ENCODE measurements around the gene CREB3. TPM values are rescaled to one million over a fixed set of nuclear protein-coding genes. Genes with fewer than 3 reads are reported as not detected.

The CREB3 gene
- total RNA-seq, 2 experiments from 2014 or later, result 13.7 to 13.8 TPM

- H3K36me3 Mint-ChIP-seq (ENCODE audit: low read depth), result no peaks in the 10 kb centered on the region
- H3K9me3 Mint-ChIP-seq, result no peaks in the 10 kb centered on the region
- no peak for DNase-seq
- H3K4me1 Mint-ChIP-seq (ENCODE audit: low read depth), result peaks cover 18% of the 10 kb centered on the region
- intact Hi-C loops (cut with micrococcal nuclease), result loop anchor here (2.0 kb wide), 1 partner anchor 25 kb away; the partner anchor contains the start of gene ARHGEF39
- CTCF ChIA-PET, result interaction anchor here (1.0 to 8.4 kb wide), 6 partner anchors 10 to 66 kb away, joined by 3 to 86 read pairs (median 4); partner anchors contain the start of genes ARHGEF39, CA9, CREB3 and TLN1
- H3K27ac Mint-ChIP-seq, result no peak overlapping the region
- H3K4me3 Mint-ChIP-seq, result peak overlapping the region; percentile 78
- H3K27me3 Mint-ChIP-seq (ENCODE audit: low read depth), result no peaks in the 10 kb centered on the region
Measured at GRCh38 chr9:35690294-35690613, 42.2 kb upstream of the CREB3 start.

DNA sequence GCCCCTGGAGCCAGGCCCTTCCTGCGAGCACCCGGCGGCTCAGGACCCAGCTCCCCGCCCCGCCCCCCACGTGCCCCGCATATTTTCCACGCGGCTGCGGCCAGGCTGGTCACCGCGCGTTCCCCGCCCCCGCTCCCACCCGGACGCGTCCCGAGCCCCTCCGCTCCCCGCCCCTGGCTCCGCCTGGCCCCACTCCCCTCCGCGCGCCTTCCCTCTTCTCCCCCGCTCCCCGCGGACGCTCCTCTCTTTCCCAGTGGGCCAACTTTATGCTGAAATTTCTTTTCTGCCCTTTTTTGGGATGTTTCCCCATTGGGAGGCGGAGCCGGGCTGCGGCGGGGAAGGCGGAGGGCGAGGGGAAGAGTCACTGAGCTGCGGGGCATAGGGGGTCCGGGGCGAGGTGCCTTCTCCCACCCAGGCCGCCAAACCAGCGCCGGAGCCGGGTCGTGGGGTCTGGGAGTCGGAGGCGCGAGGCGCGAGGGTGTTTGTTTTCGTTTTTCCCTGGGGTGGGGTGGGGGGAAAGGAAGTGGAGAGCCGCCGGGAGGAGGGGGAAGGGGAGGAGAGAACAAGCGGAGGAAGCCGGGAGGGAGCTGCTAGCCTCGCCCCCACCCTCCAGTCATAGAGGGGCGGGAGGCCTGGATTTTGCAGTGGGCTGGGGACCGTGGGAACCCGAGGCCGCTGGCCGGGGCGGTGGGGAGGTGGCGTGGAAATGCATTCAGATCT, 41.7 kb upstream of the CREB3 start:
- Mint-ChIP-seq H3K4me3 (peak overlapping the region; percentile 78), H3K36me3 (ENCODE audit: low read depth) (no peaks in the 10 kb centered on the region), H3K27ac (no peak overlapping the region), H3K4me1 (ENCODE audit: low read depth) (peaks cover 18% of the 10 kb centered on the region), H3K9me3 (no peaks in the 10 kb centered on the region), H3K27me3 (ENCODE audit: low read depth) (no peaks in the 10 kb centered on the region)
- intact Hi-C loops (cut with micrococcal nuclease), result loop anchor here (2.0 kb wide), 1 partner anchor 26 kb away; the partner anchor contains the start of gene ARHGEF39
- CTCF ChIA-PET, result interaction anchor here (0.5 to 8.4 kb wide), 7 partner anchors 10 to 70 kb away, joined by 3 to 86 read pairs (median 3); partner anchors contain the start of genes ARHGEF39, CA9, CREB3 and TLN1
- peak; percentile 43 for DNase-seq

- intact Hi-C loops (cut with micrococcal nuclease), result loop anchor here (2.0 kb wide), 1 partner anchor 26 kb away; the partner anchor contains the start of gene ARHGEF39
- Mint-ChIP-seq H3K9me3 (no peaks in the 10 kb centered on the region), H3K36me3 (ENCODE audit: low read depth) (peaks cover 1% of the 10 kb centered on the region), H3K4me1 (ENCODE audit: low read depth) (peaks cover 18% of the 10 kb centered on the region), H3K4me3 (peak overlapping the region; percentile 78), H3K27me3 (ENCODE audit: low read depth) (no peaks in the 10 kb centered on the region), H3K27ac (no peak overlapping the region)
- CTCF ChIA-PET, result interaction anchor here (0.8 to 8.4 kb wide), 5 partner anchors 9 to 75 kb away, joined by 3 to 86 read pairs (median 4); partner anchors contain the start of gene CA9
- DNase-seq, result no peak
Measured at GRCh38 chr9:35691334-35691650, 41.2 kb upstream of the CREB3 start.

DNA sequence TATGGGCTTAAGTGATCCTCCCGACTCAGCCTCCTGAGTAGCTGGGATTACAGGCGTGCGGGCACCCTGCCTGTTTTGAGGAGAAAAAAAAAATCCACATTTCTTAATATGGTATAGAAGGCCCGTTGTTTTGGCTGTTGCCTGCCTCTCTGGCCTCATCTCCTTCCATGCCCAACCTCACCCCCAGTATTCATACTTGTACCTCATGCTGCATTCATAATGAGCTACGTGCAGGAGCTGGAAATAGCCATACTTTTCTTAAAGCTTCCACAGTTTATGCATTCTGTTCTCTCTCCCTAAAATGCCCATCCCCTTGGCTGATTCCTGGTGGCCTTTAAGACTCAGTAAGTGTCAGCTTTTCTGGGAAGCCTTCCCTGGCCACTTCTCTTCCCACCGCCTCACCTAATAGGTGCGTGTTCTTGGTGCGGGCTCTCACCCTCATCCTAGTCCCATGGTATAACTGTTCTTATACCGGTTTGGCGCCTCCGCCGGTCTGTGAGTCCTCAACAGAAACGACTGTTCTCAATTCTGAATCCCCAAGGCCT, 40.6 kb upstream of the CREB3 start:
- CTCF ChIA-PET, result interaction anchor here (0.7 to 8.4 kb wide), 5 partner anchors 9 to 75 kb away, joined by 3 to 86 read pairs (median 3); partner anchors contain the start of genes CA9, CREB3 and TLN1
- no peaks in the 10 kb centered on the region for H3K9me3 Mint-ChIP-seq

GRCh38 chr9:35695943-35696401, 36.5 kb upstream of the CREB3 start:
- H3K9me3 Mint-ChIP-seq, result no peaks in the 10 kb centered on the region
- CTCF ChIA-PET, result interaction anchor here (0.5 to 8.4 kb wide), 34 partner anchors 8 to 698 kb away, joined by 3 to 86 read pairs (median 6); partner anchors contain the start of genes ARHGEF39, CA9, CCDC107 and CREB3
- no peak overlapping the region for H3K27ac Mint-ChIP-seq
- intact Hi-C loops (cut with micrococcal nuclease), result loop anchor here (1.0 kb wide), 1 partner anchor 50 kb away; no protein-coding TSS in a partner anchor
- peaks cover 5% of the 10 kb centered on the region for H3K4me1 Mint-ChIP-seq (ENCODE audit: low read depth)
- no peak overlapping the region for H3K4me3 Mint-ChIP-seq
- no peak for DNase-seq
- H3K27me3 Mint-ChIP-seq (ENCODE audit: low read depth), result no peaks in the 10 kb centered on the region
- peaks cover 10% of the 10 kb centered on the region for H3K36me3 Mint-ChIP-seq (ENCODE audit: low read depth)

More for the DNA sequence above, 40.6 kb upstream of the CREB3 start:
- H3K27me3 Mint-ChIP-seq (ENCODE audit: low read depth), result no peaks in the 10 kb centered on the region
- no peak for DNase-seq
- intact Hi-C loops (cut with micrococcal nuclease), result loop anchor here (2.0 kb wide), 1 partner anchor 27 kb away; the partner anchor contains the start of gene ARHGEF39
- H3K36me3 Mint-ChIP-seq (ENCODE audit: low read depth), result peaks cover 6% of the 10 kb centered on the region
- peak overlapping the region; percentile 33 for H3K4me3 Mint-ChIP-seq
- H3K4me1 Mint-ChIP-seq (ENCODE audit: low read depth), result peaks cover 19% of the 10 kb centered on the region
- no peak overlapping the region for H3K27ac Mint-ChIP-seq

DNA sequence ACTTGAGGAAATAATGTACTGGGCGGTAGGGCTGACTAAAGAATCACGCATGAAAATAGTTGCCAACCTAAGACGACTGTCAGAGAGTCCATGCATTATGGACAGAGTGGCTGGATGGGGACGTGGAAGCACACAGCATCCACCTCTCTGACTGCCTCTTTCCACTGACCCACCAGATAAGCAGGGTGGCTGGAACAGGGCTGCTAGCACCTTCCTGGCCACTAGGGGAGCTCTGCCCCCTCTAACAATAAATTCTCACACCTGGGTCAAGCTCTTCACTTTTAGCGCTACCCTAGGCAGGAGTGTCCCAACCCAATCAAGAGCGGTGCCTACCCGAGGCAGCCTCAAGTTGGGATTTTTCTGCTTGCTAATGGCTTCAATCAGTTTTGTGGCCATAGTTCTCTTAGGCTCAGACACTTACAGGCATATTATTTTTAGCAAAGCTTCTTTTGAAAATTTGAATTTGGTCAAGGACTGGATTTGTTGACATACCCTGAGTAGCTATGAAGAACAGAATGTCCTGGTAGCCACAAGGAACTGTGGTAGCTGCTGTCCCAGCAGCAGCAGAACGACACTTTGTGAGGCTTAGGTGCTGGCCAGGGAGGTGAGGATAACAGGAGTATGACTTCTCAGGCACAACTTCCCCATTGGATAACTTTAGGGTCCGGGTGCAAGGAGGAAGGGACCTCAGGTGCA, 35.8 kb upstream of the CREB3 start:
- Mint-ChIP-seq H3K27ac (peak overlapping the region; percentile 51), H3K4me3 (no peak overlapping the region), H3K27me3 (ENCODE audit: low read depth) (no peaks in the 10 kb centered on the region), H3K36me3 (ENCODE audit: low read depth) (peaks cover 10% of the 10 kb centered on the region), H3K4me1 (ENCODE audit: low read depth) (peaks cover 1% of the 10 kb centered on the region), H3K9me3 (no peaks in the 10 kb centered on the region)
- peak; percentile 70 for DNase-seq
- intact Hi-C loops (cut with micrococcal nuclease), result loop anchor here (1.0 kb wide), 1 partner anchor 50 kb away; no protein-coding TSS in a partner anchor
- CTCF ChIA-PET, result interaction anchor here (0.6 to 8.4 kb wide), 39 partner anchors 8 to 342 kb away, joined by 3 to 86 read pairs (median 5); partner anchors contain the start of genes ARHGEF39, CA9, CCDC107 and CREB3

DNA sequence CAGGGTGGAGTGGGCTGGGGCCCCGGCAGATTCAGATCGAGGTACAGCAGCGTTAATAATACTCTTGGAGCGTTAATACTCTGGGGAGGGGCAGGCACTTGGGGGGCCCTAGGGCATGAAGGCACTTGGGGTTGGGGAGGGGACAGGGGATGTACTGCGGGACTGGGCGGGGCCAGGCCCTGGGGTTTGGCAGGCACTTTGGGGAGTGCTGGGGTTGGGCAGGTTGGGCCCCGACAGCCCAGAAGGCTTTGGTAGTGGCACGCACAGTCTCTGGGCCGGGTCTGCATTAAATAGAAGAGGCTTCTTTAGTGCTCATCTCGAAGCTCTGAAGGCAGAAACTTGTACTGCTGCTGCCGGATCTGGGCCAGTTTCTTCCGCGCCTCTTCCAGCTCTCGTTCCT, 35.0 kb upstream of the CREB3 start:
- Mint-ChIP-seq H3K36me3 (ENCODE audit: low read depth) (peaks cover 10% of the 10 kb centered on the region), H3K27ac (no peak overlapping the region), H3K9me3 (no peaks in the 10 kb centered on the region), H3K4me3 (no peak overlapping the region), H3K4me1 (ENCODE audit: low read depth) (peaks cover 1% of the 10 kb centered on the region), H3K27me3 (ENCODE audit: low read depth) (no peaks in the 10 kb centered on the region)
- intact Hi-C loops (cut with micrococcal nuclease), result no loop called here
- CTCF ChIA-PET, result interaction anchor here (1.2 to 8.4 kb wide), 18 partner anchors 8 to 211 kb away, joined by 3 to 86 read pairs (median 17); partner anchors contain the start of genes ARHGEF39, CA9, CCDC107 and CREB3
- DNase-seq, result no peak

GRCh38 chr9:35698231-35698630, 34.2 kb upstream of the CREB3 start:
- peaks cover 16% of the 10 kb centered on the region for H3K36me3 Mint-ChIP-seq (ENCODE audit: low read depth)
- intact Hi-C loops (cut with micrococcal nuclease), result no loop called here
- H3K4me1 Mint-ChIP-seq (ENCODE audit: low read depth), result peaks cover 1% of the 10 kb centered on the region
- H3K9me3 Mint-ChIP-seq, result no peaks in the 10 kb centered on the region
- CTCF ChIA-PET, result interaction anchor here (3.6 to 8.4 kb wide), 4 partner anchors 23 to 33 kb away, joined by 13 to 86 read pairs (median 55); partner anchors contain the start of genes ARHGEF39, CA9, CREB3 and TLN1
- no peak overlapping the region for H3K27ac Mint-ChIP-seq
- H3K27me3 Mint-ChIP-seq (ENCODE audit: low read depth), result no peaks in the 10 kb centered on the region
- no peak for DNase-seq
- no peak overlapping the region for H3K4me3 Mint-ChIP-seq

- no peaks in the 10 kb centered on the region for H3K27me3 Mint-ChIP-seq (ENCODE audit: low read depth)
Measured at GRCh38 chr9:35700031-35700430, 32.4 kb upstream of the CREB3 start.

GRCh38 chr9:35700942-35701341, 31.5 kb upstream of the CREB3 start:
- Mint-ChIP-seq H3K27me3 (ENCODE audit: low read depth) (no peaks in the 10 kb centered on the region), H3K4me3 (no peak overlapping the region), H3K27ac (no peak overlapping the region), H3K4me1 (ENCODE audit: low read depth) (peaks cover 1% of the 10 kb centered on the region), H3K36me3 (ENCODE audit: low read depth) (peaks cover 34% of the 10 kb centered on the region), H3K9me3 (no peaks in the 10 kb centered on the region)
- intact Hi-C loops (cut with micrococcal nuclease), result no loop called here
- no peak for DNase-seq
- CTCF ChIA-PET, result interaction anchor here (0.6 to 1.3 kb wide), 6 partner anchors 9 to 360 kb away, joined by 3 to 8 read pairs (median 3); partner anchors contain the start of gene TPM2

More at GRCh38 chr9:35700031-35700430, 32.4 kb upstream of the CREB3 start:
- no peak for DNase-seq
- intact Hi-C loops (cut with micrococcal nuclease), result no loop called here
- Mint-ChIP-seq H3K27ac (no peak overlapping the region), H3K4me3 (no peak overlapping the region), H3K36me3 (ENCODE audit: low read depth) (peaks cover 30% of the 10 kb centered on the region), H3K9me3 (no peaks in the 10 kb centered on the region), H3K4me1 (ENCODE audit: low read depth) (peaks cover 1% of the 10 kb centered on the region)
- CTCF ChIA-PET, result interaction anchor here (1.3 to 6.0 kb wide), 2 partner anchors 10 to 29 kb away, joined by 8 to 68 read pairs; partner anchors contain the start of genes CREB3, TLN1 and TPM2

- intact Hi-C loops (cut with micrococcal nuclease), result no loop called here
- CTCF ChIA-PET, result interaction anchor here (0.9 kb wide), 1 partner anchor 16 kb away, joined by 3 read pairs; no protein-coding TSS in a partner anchor
- Mint-ChIP-seq H3K27me3 (ENCODE audit: low read depth) (no peaks in the 10 kb centered on the region), H3K27ac (no peak overlapping the region), H3K9me3 (no peaks in the 10 kb centered on the region), H3K4me3 (no peak overlapping the region), H3K4me1 (ENCODE audit: low read depth) (no peaks in the 10 kb centered on the region), H3K36me3 (ENCODE audit: low read depth) (peaks cover 39% of the 10 kb centered on the region)
- no peak for DNase-seq
Measured at GRCh38 chr9:35702696-35703095, 29.8 kb upstream of the CREB3 start.
